GM12878 (cell line): ENCODE measurements around the gene OR2G3.

Source experiments
- SMC3 ChIP-seq: IDR thresholded peaks from 2 replicates; pipeline ENCODE4 v1.6.1; 2011; ENCODE audit warnings: low read length, improper control_type of control experiment, borderline replicate concordance
- TF ChIP-seq, protein P1 (sequence below): IDR thresholded peaks from 2 replicates; pipeline ENCODE4 v1.6.1; 2012; ENCODE audit warnings: mild to moderate bottlenecking, low read depth, low read length
- TF ChIP-seq, protein P2 (sequence below): fragments of 450-650 bp; IDR thresholded peaks from 2 replicates; pipeline ENCODE4 v1.6.1; 2014; ENCODE audit warnings: mild to moderate bottlenecking
- TF ChIP-seq, protein P3 (sequence below), 3 experiments: IDR thresholded peaks in 2 of 3; conservative IDR thresholded peaks in 1 of 3; 2 replicates each; pipeline ENCODE4 v1.5.1; 2011; ENCODE audit warnings: low read depth in 3 of 3, low read length in 3 of 3, mild to moderate bottlenecking in 3 of 3, control low read depth in 2 of 3, moderate library complexity in 2 of 3, inconsistent platforms in 1 of 3, mixed read lengths in 1 of 3; ENCODE audit not compliant: control insufficient read depth in 2 of 3, insufficient read depth in 1 of 3; ENCODE audit errors: extremely low read depth in 1 of 3

DNA sequence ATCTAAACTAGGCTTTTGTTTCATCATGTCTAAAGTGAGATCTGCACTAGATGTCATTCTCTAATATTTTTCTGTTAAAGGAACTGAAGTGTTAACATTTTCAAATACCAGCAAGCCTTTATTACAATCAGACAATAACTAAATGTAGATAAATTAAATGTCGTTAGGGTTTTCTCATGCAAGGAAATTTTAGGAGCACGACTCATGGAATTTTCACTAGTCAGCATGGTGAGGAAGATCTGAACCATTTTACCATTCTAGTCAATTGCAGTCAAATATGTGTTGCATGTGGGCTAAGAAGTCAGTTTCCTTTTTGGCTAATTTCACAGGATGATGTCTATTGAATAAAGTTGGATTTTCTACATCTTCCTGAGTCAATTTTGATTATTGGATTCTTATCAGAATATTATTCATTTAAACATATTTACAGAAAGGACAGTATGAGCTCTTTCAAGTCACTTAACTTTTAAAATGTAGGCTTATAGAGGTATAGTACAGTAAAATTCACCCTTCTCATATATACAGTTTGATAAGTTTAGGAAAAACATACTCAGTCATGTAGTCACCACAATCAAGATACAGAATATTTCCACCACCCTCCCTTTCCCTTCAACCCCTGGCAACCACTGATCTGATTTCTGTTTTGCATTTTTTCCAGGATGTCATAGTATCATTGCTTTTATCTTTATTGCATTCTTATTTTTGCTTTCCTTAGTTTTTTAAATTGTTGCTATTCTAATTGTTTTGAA lies 47.3 kb upstream of the OR2G3 start:
- TF ChIP-seq, protein P1, sequence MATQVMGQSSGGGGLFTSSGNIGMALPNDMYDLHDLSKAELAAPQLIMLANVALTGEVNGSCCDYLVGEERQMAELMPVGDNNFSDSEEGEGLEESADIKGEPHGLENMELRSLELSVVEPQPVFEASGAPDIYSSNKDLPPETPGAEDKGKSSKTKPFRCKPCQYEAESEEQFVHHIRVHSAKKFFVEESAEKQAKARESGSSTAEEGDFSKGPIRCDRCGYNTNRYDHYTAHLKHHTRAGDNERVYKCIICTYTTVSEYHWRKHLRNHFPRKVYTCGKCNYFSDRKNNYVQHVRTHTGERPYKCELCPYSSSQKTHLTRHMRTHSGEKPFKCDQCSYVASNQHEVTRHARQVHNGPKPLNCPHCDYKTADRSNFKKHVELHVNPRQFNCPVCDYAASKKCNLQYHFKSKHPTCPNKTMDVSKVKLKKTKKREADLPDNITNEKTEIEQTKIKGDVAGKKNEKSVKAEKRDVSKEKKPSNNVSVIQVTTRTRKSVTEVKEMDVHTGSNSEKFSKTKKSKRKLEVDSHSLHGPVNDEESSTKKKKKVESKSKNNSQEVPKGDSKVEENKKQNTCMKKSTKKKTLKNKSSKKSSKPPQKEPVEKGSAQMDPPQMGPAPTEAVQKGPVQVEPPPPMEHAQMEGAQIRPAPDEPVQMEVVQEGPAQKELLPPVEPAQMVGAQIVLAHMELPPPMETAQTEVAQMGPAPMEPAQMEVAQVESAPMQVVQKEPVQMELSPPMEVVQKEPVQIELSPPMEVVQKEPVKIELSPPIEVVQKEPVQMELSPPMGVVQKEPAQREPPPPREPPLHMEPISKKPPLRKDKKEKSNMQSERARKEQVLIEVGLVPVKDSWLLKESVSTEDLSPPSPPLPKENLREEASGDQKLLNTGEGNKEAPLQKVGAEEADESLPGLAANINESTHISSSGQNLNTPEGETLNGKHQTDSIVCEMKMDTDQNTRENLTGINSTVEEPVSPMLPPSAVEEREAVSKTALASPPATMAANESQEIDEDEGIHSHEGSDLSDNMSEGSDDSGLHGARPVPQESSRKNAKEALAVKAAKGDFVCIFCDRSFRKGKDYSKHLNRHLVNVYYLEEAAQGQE, result no peak
- TF ChIP-seq SMC3, result no peak
- TF ChIP-seq, protein P2, sequence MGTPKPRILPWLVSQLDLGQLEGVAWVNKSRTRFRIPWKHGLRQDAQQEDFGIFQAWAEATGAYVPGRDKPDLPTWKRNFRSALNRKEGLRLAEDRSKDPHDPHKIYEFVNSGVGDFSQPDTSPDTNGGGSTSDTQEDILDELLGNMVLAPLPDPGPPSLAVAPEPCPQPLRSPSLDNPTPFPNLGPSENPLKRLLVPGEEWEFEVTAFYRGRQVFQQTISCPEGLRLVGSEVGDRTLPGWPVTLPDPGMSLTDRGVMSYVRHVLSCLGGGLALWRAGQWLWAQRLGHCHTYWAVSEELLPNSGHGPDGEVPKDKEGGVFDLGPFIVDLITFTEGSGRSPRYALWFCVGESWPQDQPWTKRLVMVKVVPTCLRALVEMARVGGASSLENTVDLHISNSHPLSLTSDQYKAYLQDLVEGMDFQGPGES, result no peak
- TF ChIP-seq, protein P3, sequence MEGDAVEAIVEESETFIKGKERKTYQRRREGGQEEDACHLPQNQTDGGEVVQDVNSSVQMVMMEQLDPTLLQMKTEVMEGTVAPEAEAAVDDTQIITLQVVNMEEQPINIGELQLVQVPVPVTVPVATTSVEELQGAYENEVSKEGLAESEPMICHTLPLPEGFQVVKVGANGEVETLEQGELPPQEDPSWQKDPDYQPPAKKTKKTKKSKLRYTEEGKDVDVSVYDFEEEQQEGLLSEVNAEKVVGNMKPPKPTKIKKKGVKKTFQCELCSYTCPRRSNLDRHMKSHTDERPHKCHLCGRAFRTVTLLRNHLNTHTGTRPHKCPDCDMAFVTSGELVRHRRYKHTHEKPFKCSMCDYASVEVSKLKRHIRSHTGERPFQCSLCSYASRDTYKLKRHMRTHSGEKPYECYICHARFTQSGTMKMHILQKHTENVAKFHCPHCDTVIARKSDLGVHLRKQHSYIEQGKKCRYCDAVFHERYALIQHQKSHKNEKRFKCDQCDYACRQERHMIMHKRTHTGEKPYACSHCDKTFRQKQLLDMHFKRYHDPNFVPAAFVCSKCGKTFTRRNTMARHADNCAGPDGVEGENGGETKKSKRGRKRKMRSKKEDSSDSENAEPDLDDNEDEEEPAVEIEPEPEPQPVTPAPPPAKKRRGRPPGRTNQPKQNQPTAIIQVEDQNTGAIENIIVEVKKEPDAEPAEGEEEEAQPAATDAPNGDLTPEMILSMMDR (IDR thresholded peaks at IDR 0.05 in 2 of 3, conservative IDR thresholded peaks at IDR 0.05 in 1 of 3; ENCODE audit: control insufficient read depth in 2 of 3, extremely low read depth in 1 of 3, insufficient read depth in 1 of 3, low read depth in 3 of 3, low read length in 3 of 3), result no peak
